GM12878 (cell line): Measurements from ENCODE around the gene TMEM167B. TPM values are rescaled to one million over a fixed set of nuclear protein-coding genes. Genes with fewer than 3 reads are reported as not detected.

Experiments
- ATAC-seq: fragments of 200-7000 bp; cut with Tn5 transposase; 3 replicates; pipeline ENCODE4 v1.9.1; 2020; ENCODE audit warnings: mild to moderate bottlenecking, moderate library complexity
- BruUV-seq: library from RNA; stranded (reverse); fragments of 400-500 nt; replicated peaks from 2 replicates; lab custom pipeline; 2021; lab: Mats Ljungman, UMichigan
- CTCF ChIA-PET: fragments of 300-600 bp; sonication (Branson Sonifier 250); formaldehyde crosslinking; extraction: SDS; loops from one replicate; lab custom pipeline; 2021; ENCODE audit warnings: inconsistent platforms; lab: Yijun Ruan, JAX
- POLR2A ChIA-PET: fragments of 350-600 bp; formaldehyde crosslinking; extraction: SDS; loops from one replicate; lab custom pipeline; 2021; ENCODE audit warnings: inconsistent platforms; lab: Charles Lee
- RAD21 ChIA-PET: fragments of 300-600 bp; sonication (Branson Sonifier 250); formaldehyde crosslinking; loops from one replicate; lab custom pipeline; 2023; ENCODE audit warnings: antibody characterized with exemption; ENCODE audit not compliant: unreplicated experiment; lab: Charles Lee
- SMC1A ChIA-PET: fragments of 300-600 bp; sonication (Branson Sonifier 250); formaldehyde crosslinking; loops from one replicate; lab custom pipeline; 2023; ENCODE audit not compliant: unreplicated experiment, uncharacterized antibody; lab: Charles Lee
- DNase-seq: peaks from one replicate; pipeline ENCODE4 v3.0.0-alpha.2; 2011; ENCODE audit warnings: low read depth, low spot score
- FAIRE-seq: peaks from 3 replicates; lab custom pipeline; 2011; peaks lifted over from hg19 to GRCh38; lab: Jason Lieb, UNC
- H2AFZ ChIP-seq: 2 replicates; pipeline ENCODE4 v1.6.0; 2011; ENCODE audit warnings: low read depth, low read length, control low read depth; ENCODE audit not compliant: control insufficient read depth
- H3K27ac ChIP-seq: 2 replicates; pipeline ENCODE4 v1.5.1; 2011; ENCODE audit warnings: control low read depth; ENCODE audit not compliant: control insufficient read depth, insufficient read depth
- H3K27me3 ChIP-seq, 2 experiments: replicated peaks in 1 of 2; 2 replicates each; pipeline versions ENCODE4 v1.6.0 to v1.6.1; 2011; ENCODE audit warnings: low read length in 1 of 2; ENCODE audit not compliant: control insufficient read depth in 2 of 2, insufficient read depth in 2 of 2
- H3K36me3 ChIP-seq, 2 experiments: 2 replicates each; pipeline ENCODE4 v1.5.1; 2011; ENCODE audit warnings: low read length in 1 of 2; ENCODE audit not compliant: control insufficient read depth in 2 of 2, insufficient read depth in 2 of 2
- H3K4me1 ChIP-seq: 2 replicates; pipeline ENCODE4 v1.6.1; 2011; ENCODE audit warnings: mild to moderate bottlenecking, low read length, moderate library complexity, mixed read lengths; ENCODE audit not compliant: control insufficient read depth, insufficient read depth
- H3K4me2 ChIP-seq: 2 replicates; pipeline ENCODE4 v1.6.0; 2011; ENCODE audit warnings: control low read depth; ENCODE audit not compliant: control insufficient read depth, insufficient read depth
- H3K4me3 ChIP-seq: fragments of 200-600 bp; sonication (generic); 2 replicates; pipeline ENCODE4 v1.5.1; 2016
- H3K79me2 ChIP-seq: 2 replicates; pipeline ENCODE4 v1.6.0; 2011; ENCODE audit warnings: low read length; ENCODE audit not compliant: control insufficient read depth, insufficient read depth
- H3K9ac ChIP-seq: 2 replicates; pipeline ENCODE4 v1.8.0; 2011; ENCODE audit warnings: low read length, control low read depth, mixed read lengths; ENCODE audit not compliant: control insufficient read depth, insufficient read depth
- H3K9me3 ChIP-seq: replicated peaks from 3 replicates; pipeline ENCODE4 v1.5.1; 2011; ENCODE audit warnings: mild to moderate bottlenecking, low read length; ENCODE audit not compliant: control insufficient read depth, insufficient read depth
- H4K20me1 ChIP-seq: 2 replicates; pipeline ENCODE4 v1.6.0; 2011; ENCODE audit not compliant: control insufficient read depth, insufficient read depth
- BHLHE40 ChIP-seq, 2 experiments: fragments of 450-650 bp in 1 of 2; IDR thresholded peaks; 2 replicates each; pipeline ENCODE4 v1.6.1; 2011 to 2017; ENCODE audit warnings: low read depth in 2 of 2, borderline replicate concordance in 1 of 2, improper control_type of control experiment in 1 of 2, low read length in 1 of 2, mild to moderate bottlenecking in 1 of 2
- CHD1 ChIP-seq: IDR thresholded peaks from 2 replicates; pipeline ENCODE4 v1.6.1; 2012; ENCODE audit warnings: low read depth, low read length, improper control_type of control experiment
- HDGF ChIP-seq: fragments of 450-650 bp; IDR thresholded peaks from 2 replicates; pipeline ENCODE4 v1.6.1; 2016; ENCODE audit warnings: antibody characterized with exemption
- POU2F2 ChIP-seq: IDR thresholded peaks from 3 replicates; pipeline ENCODE4 v1.6.1; 2011; ENCODE audit warnings: low read depth, mild to moderate bottlenecking, low read length, borderline replicate concordance
- SREBF1 ChIP-seq: IDR thresholded peaks from 2 replicates; pipeline ENCODE4 v1.6.1; 2012; ENCODE audit warnings: mild to moderate bottlenecking, low read length
- SREBF2 ChIP-seq: IDR thresholded peaks from 2 replicates; pipeline ENCODE4 v1.6.1; 2012; ENCODE audit warnings: mild to moderate bottlenecking, low read length
- TCF7 ChIP-seq: IDR thresholded peaks from 2 replicates; pipeline ENCODE4 v1.6.1; 2014; ENCODE audit warnings: antibody characterized with exemption, borderline replicate concordance
- YY1 ChIP-seq: IDR thresholded peaks from 2 replicates; pipeline ENCODE4 v1.6.1; 2011; ENCODE audit warnings: low read depth, mild to moderate bottlenecking, low read length
- WGBS: methylation state at CpG from one replicate; pipeline ENCODE4 v1.1.6; 2016; ENCODE audit warnings: low lambda C conversion rate; ENCODE audit not compliant: insufficient replicate concordance, insufficient coverage; ENCODE audit errors: missing lambda C conversion rate; 5-methylcytosine and 5-hydroxymethylcytosine counted together
- in situ Hi-C: fragments of 300-500 bp; cut with MboI; formaldehyde crosslinking; loops from 9 replicates; pipeline ENCODE4 v1.14.3; 2018; ENCODE audit warnings: mixed read lengths
- intact Hi-C: fragments of 100-400 bp; cut with micrococcal nuclease; formaldehyde crosslinking; loops from one replicate; pipeline ENCODE4 v1.14.2; 2022; ENCODE audit not compliant: unreplicated experiment
- polyA plus RNA-seq, 11 experiments: library from polyadenylated mRNA; depleted of rRNA in 4 of 11; unstranded in 6 of 11; stranded (reverse) in 5 of 11; fragments of >200 nt; fragmentation: Nextera tagmentation in 4 of 11; fragmentation: Illumina TruSeq in 1 of 11; extraction: Ambion mirVana in 4 of 11; extraction: Trizol in 1 of 11; gene quantifications; 1 replicate in 1 of 11; 2 replicates in 10 of 11; pipeline versions ENCODE4 v1.2.1 to v1.2.3, GENCODE V29; 2011 to 2016; ENCODE audit warnings: inconsistent platforms in 2 of 11, missing spikeins in 2 of 11, low read depth in 1 of 11
- total RNA-seq, 4 experiments: library from RNA; depleted of rRNA in 3 of 4; stranded (reverse); fragments of >200 nt in 3 of 4; fragmentation: Illumina TruSeq in 1 of 4; extraction: Trizol in 1 of 4; gene quantifications; 2 replicates each; pipeline versions ENCODE4 v1.2.1 to v1.2.3, GENCODE V29; 2013 to 2021
- TF ChIP-seq, protein P1 (sequence below): fragments of 450-650 bp; IDR thresholded peaks from 2 replicates; pipeline ENCODE4 v1.6.1; 2017; ENCODE audit warnings: mild to moderate bottlenecking

Gene TMEM167B
- total and polyA plus RNA-seq, 10 of the 15 experiments (the other 5 are each of a cell fraction or from before 2014, with no cell fraction given) = 15.6 to 26.1 (median 21.1) TPM

DNA sequence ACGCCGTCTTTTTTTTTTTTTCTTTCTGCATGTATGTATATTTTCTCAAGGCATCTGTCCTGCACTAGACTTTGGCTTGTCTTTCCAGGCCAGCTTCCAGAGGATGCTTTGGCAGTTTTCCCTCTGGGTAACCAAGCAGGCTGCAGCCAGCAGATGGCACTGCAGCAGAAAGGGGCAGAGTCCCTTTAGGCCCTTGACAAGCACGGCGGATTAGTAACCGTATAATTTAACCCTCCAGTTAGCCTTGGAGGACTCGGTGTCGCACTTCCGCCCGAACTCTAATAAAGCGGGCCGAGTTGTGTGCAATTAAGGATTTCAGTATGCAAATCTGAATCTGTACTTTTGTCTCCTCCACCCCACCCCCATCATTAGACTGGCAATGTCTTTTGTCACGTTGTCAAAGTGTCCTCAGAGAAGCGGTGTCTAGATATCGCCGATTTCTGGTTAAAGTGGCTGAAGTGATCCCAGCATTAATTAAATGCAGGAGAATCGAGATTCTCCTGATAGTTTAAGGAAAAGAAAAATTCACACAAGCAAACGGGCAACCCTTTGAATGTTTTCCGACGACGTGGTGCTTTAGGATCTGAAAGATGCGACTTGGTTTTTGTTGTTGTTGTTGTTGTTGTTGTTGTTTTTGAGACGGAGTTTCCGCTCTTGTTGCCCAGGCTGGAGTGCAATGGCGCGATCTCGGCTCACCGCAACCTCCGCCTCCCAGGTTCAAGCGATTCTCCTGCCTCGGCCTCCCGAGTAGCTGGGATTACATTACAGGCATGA is 1.1 kb upstream of the TMEM167B start (continued):
- TF ChIP-seq, protein P1, sequence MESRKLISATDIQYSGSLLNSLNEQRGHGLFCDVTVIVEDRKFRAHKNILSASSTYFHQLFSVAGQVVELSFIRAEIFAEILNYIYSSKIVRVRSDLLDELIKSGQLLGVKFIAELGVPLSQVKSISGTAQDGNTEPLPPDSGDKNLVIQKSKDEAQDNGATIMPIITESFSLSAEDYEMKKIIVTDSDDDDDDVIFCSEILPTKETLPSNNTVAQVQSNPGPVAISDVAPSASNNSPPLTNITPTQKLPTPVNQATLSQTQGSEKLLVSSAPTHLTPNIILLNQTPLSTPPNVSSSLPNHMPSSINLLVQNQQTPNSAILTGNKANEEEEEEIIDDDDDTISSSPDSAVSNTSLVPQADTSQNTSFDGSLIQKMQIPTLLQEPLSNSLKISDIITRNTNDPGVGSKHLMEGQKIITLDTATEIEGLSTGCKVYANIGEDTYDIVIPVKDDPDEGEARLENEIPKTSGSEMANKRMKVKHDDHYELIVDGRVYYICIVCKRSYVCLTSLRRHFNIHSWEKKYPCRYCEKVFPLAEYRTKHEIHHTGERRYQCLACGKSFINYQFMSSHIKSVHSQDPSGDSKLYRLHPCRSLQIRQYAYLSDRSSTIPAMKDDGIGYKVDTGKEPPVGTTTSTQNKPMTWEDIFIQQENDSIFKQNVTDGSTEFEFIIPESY = peak; percentile 33; the same call in 1 of the 2 replicates

DNA sequence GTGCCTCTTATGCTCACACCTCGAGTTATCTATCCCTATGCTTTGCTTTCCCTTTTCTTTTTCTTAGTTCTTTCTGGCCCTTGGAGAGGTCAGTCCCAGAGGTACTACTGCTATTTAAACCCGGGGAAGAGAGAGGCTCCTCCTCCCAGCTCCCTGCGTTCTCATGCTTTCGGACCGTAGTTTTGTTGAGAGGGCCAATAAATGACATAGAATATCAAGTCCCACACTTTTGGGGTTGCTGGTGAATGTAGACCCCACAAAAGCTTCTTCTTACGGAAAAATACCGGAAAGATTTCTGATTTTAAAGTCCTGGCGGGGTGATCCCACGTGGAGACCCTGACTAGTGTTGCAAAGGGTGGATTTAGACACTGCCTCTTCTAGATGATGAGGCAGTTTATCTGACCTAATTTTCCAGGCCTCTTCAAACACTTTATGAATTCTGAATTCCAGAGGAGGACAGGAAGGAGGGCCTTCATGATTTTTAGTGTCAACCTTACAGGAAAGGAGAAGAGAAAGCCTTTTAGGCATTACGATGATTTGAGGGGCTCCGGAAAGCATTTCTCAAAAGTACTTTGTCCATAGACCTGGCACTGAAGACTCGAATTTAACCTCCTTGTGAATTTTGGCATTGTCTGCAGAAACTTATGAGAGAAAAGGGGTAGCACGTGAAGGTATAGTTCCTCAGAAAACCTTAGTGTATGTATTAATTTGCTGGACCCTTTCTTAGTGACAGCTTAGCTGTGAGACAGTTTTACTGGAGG is 694 bp downstream of the TMEM167B start:
- BruUV-seq = TSS peak; percentile 68
- no peaks in the 10 kb centered on the region for H4K20me1 ChIP-seq
- ChIA-PET RAD21 (interaction anchor here (0.6 to 2.7 kb wide), 8 partner anchors 8 to 1309 kb away, joined by 3 to 19 read pairs (median 4); partner anchors contain the start of gene TAF13), SMC1A (interaction anchor here (0.8 to 4.4 kb wide), 7 partner anchors 8 to 129 kb away, joined by 3 to 25 read pairs (median 5); partner anchors contain the start of genes CLCC1 and TAF13), POLR2A (interaction anchor here (0.5 to 3.3 kb wide), 6 partner anchors 9 to 166 kb away, joined by 3 to 24 read pairs (median 8); partner anchors contain the start of genes SARS1, TAF13 and WDR47), CTCF (interaction anchor here (0.8 to 6.5 kb wide), 9 partner anchors 8 to 455 kb away, joined by 3 to 35 read pairs (median 3); partner anchors contain the start of gene TAF13)
- peak overlapping the region; percentile 97 for H2AFZ ChIP-seq
- no peak for FAIRE-seq
- H3K36me3 ChIP-seq = peaks cover 0 to 9% of the 10 kb centered on the region in 2 experiments; a peak in 3 of 4 replicates
- peaks cover 9% of the 10 kb centered on the region for H3K4me1 ChIP-seq
- intact Hi-C loops = no loop called here
- no peaks in the 10 kb centered on the region for H3K9me3 ChIP-seq
- H3K9ac ChIP-seq = peak overlapping the region; percentile 69
- in situ Hi-C loops = no loop called here
- TF ChIP-seq SREBF2 (no peak), YY1 (no peak), HDGF (peak; percentile 63; the same call in 1 of the 2 replicates), SREBF1 (0 out of 2 replicates have a peak, but pooled peaks have one; percentile 0), BHLHE40 (IDR thresholded peaks at IDR 0.05; ENCODE audit: borderline replicate concordance in 1 of 2, low read depth in 2 of 2, low read length in 1 of 2) (0 out of 4 replicates have a peak, but pooled peaks of 1 of the 2 experiments have one; percentile 42), TCF7 (no peak), CHD1 (0 out of 2 replicates have a peak, but pooled peaks have one; percentile 8), POU2F2 (0 out of 3 replicates have a peak, but pooled peaks have one; percentile 0)
- WGBS = 1% methylated on average over 13 of the region's 13 CpGs
- ATAC-seq = peak; percentile 80
- no peaks in the 10 kb centered on the region for H3K27me3 ChIP-seq
- H3K79me2 ChIP-seq = peaks cover 30% of the 10 kb centered on the region
- H3K27ac ChIP-seq = peak overlapping the region; percentile 91
- DNase-seq = no peak
- peak overlapping the region; percentile 90 for H3K4me2 ChIP-seq
- H3K4me3 ChIP-seq = peak overlapping the region; percentile 95
